Type B pancreatic cell (in vitro differentiated cells): ENCODE results near the gene FRZB. TPM values are rescaled to one million over a fixed set of nuclear protein-coding genes. Genes with fewer than 3 reads are reported as not detected.
A peak's percentile ranks its signal among the peaks of the same experiment; 100 is the strongest.
"Not testable (repeated sequence)": the region's sequence is repeated elsewhere in the genome, so short reads cannot be mapped to it uniquely, and the experiment has no call there.

Source experiments
- DNase-seq: peaks from one replicate; pipeline ENCODE4 v3.0.0; 2021; ENCODE audit warnings: mixed read lengths; ENCODE audit not compliant: unreplicated experiment; ENCODE audit errors: extremely low spot score
- H3K27ac Mint-ChIP-seq: 2 replicates; pipeline ENCODE4 v1.8.0; 2021; ENCODE audit warnings: mild to moderate bottlenecking, mixed read lengths
- H3K27me3 Mint-ChIP-seq: 2 replicates; pipeline ENCODE4 v1.8.0; 2021; ENCODE audit warnings: mixed read lengths
- H3K36me3 Mint-ChIP-seq: 2 replicates; pipeline ENCODE4 v1.8.0; 2021; ENCODE audit warnings: mixed read lengths
- H3K4me1 Mint-ChIP-seq: one replicate; pipeline ENCODE4 v1.8.0; 2021; ENCODE audit warnings: mixed read lengths; ENCODE audit not compliant: unreplicated experiment
- H3K4me3 Mint-ChIP-seq: 2 replicates; pipeline ENCODE4 v1.8.0; 2021; ENCODE audit warnings: mild to moderate bottlenecking, mixed read lengths
- H3K9me3 Mint-ChIP-seq: 2 replicates; pipeline ENCODE4 v1.8.0; 2021; ENCODE audit warnings: mixed read lengths
- total RNA-seq: library from RNA; stranded (reverse); gene quantifications from 2 replicates; pipeline ENCODE4 v1.2.1, GENCODE V29; 2021; ENCODE audit warnings: low replicate concordance
- TF ChIP-seq, protein P1 (sequence below): fragments of 200-600 bp; sonication (generic); conservative IDR thresholded peaks from 2 replicates; pipeline ENCODE4 v1.5.0; 2021; ENCODE audit warnings: antibody characterized with exemption, mild to moderate bottlenecking

FRZB gene
- total RNA-seq, 1 donor from 2014 or later, result 17.1 TPM

DNA sequence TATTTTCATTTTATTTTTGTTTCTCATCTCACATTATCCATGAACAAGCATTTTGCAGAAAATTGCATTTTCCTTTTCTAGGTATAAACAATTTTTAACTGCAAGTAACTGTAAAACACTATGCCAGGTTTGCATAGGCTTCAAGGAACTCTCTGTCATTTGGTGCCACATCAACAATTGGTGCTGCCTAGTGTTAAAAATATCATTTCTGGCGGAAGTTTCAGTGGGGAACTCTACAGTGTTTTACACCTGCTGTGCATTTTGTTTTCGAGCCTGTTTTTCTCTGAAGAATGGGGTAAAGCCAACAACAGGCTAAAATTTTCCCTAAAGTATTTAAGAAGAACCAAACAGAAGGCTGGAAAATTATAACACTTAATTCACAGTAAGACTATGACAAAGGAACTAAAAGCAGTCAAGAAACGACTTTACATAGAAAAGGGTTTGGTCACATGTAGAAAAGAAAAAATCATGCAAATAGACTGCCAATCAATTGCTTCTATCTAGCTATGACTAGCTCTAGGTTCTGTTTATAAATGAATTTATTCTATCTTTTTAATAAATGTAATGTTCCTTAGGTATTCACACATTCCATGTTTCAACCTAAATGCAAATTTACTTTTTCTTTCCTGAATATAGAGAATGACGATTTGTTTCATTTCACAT lies 21.4 kb upstream of the FRZB start:
- no peaks in the 10 kb centered on the region for H3K27me3 Mint-ChIP-seq
- H3K4me3 Mint-ChIP-seq, result no peak overlapping the region
- H3K27ac Mint-ChIP-seq, result no peak overlapping the region
- H3K4me1 Mint-ChIP-seq, result peaks cover 9% of the 10 kb centered on the region
- H3K36me3 Mint-ChIP-seq, result no peaks in the 10 kb centered on the region
- TF ChIP-seq, protein P1, sequence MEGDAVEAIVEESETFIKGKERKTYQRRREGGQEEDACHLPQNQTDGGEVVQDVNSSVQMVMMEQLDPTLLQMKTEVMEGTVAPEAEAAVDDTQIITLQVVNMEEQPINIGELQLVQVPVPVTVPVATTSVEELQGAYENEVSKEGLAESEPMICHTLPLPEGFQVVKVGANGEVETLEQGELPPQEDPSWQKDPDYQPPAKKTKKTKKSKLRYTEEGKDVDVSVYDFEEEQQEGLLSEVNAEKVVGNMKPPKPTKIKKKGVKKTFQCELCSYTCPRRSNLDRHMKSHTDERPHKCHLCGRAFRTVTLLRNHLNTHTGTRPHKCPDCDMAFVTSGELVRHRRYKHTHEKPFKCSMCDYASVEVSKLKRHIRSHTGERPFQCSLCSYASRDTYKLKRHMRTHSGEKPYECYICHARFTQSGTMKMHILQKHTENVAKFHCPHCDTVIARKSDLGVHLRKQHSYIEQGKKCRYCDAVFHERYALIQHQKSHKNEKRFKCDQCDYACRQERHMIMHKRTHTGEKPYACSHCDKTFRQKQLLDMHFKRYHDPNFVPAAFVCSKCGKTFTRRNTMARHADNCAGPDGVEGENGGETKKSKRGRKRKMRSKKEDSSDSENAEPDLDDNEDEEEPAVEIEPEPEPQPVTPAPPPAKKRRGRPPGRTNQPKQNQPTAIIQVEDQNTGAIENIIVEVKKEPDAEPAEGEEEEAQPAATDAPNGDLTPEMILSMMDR, result no peak
- DNase-seq, result no peak
- H3K9me3 Mint-ChIP-seq, result no peaks in the 10 kb centered on the region

DNA sequence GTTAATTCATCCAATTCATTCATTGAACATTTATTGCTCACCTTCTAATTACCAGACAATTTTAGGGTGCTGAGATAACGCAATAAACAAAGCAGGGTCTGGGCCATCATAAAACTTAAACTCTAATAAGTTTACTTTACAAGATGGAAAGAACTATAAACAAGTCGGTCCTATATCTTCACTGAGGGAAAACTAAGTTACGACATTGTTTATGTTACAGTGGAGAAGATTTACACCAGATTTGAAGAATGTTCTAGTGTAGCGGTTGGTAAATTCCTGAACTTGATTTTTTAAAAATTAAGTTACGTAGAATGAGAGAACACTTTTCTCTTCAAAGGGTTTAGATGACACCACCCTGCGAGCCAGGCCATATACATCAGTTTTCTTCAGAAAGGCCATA lies 20.7 kb upstream of the FRZB start:
- H3K27ac Mint-ChIP-seq, result no peak overlapping the region
- TF ChIP-seq, protein P1, result no peak
- no peaks in the 10 kb centered on the region for H3K36me3 Mint-ChIP-seq
- no peaks in the 10 kb centered on the region for H3K9me3 Mint-ChIP-seq
- H3K27me3 Mint-ChIP-seq, result no peaks in the 10 kb centered on the region
- no peak for DNase-seq
- peaks cover 9% of the 10 kb centered on the region for H3K4me1 Mint-ChIP-seq
- no peak overlapping the region for H3K4me3 Mint-ChIP-seq

DNA sequence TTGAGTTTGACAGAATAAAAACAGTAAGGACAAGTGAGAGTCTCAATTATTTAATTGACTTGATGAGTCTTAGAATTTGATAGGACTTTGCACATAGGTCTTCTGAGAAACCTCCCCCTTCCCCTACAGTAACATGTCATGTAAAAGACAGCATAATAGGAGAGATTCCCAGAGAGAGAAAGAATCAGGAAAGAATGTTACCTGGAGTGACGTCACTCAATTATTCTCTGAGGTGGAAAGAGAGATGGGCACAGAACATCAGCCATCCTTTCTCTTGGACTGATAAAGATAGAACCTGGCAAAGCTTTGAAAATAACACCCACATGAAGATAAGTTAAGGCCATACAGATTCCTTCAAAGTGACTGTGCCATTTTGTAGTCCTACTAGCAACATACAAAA lies 19.3 kb upstream of the FRZB start:
- TF ChIP-seq, protein P1, result no peak
- no peak overlapping the region for H3K4me3 Mint-ChIP-seq
- no peaks in the 10 kb centered on the region for H3K9me3 Mint-ChIP-seq
- no peak for DNase-seq
- no peaks in the 10 kb centered on the region for H3K36me3 Mint-ChIP-seq
- H3K4me1 Mint-ChIP-seq, result peaks cover 9% of the 10 kb centered on the region
- no peaks in the 10 kb centered on the region for H3K27me3 Mint-ChIP-seq
- no peak overlapping the region for H3K27ac Mint-ChIP-seq

DNA sequence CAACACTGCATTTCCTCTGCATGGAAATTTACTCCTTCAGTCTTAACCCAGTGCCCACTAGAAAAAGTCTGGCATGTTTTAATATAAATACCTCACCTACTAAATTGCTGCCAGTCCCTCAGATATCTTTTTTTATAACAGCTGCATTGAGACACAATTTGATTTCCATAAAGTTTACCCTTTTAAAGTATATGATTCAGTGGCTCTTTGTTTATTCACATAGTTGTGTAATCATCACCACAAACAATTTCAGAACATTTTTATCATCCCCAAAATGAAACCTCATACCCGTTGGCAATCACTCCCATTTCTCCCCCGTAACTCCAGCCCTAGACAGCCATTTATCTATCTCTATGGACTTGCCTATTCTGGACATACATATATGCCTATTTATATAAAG lies 17.0 kb upstream of the FRZB start:
- peaks cover 8% of the 10 kb centered on the region for H3K9me3 Mint-ChIP-seq
- H3K4me3 Mint-ChIP-seq, result no peak overlapping the region
- no peak for DNase-seq

DNA sequence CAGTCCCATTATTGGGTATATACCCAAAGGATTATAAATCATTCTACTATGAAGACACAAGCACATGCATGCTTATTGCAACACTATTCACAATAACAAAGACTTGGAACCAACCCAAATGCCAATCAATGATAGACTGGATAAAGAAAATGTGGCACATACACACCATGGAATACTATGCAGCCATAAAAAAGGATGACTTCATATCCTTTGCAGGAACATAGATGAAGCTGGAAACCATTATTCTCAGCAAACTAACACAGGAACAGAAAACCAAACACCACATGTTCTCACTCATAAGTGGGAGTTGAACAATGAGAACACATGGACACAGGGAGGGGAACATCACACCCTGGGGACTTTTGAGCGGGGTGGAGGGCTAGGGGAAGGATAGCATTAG lies 13.7 kb upstream of the FRZB start:
- H3K27me3 Mint-ChIP-seq, DNase-seq, H3K36me3 Mint-ChIP-seq, H3K27ac Mint-ChIP-seq, H3K4me3 Mint-ChIP-seq, H3K4me1 Mint-ChIP-seq: not testable (repeated sequence)
- H3K9me3 Mint-ChIP-seq, result peaks cover 17% of the 10 kb centered on the region

More for the DNA sequence above, 17.0 kb upstream of the FRZB start:
- TF ChIP-seq, protein P1, result no peak
- Mint-ChIP-seq H3K27ac (no peak overlapping the region), H3K4me1 (no peaks in the 10 kb centered on the region), H3K36me3 (peaks cover 6% of the 10 kb centered on the region), H3K27me3 (no peaks in the 10 kb centered on the region)

DNA sequence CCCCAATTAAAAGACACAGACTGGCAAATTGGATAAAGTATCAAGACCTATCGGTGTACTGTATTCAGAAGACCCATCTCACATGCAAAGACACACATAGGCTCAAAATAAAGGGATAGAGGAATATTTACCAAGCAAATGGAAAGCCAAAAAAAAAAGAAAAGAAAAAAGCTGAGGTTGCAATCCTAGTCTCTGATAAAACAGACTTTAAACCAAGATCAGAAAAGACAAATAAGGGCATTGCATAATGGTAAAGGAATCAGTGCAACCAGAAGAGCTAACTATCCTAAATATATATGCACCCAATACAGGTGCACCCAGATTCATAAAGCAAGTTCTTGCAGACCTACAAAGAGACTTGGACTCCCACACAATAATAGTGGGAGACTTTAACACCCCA lies 10.2 kb upstream of the FRZB start:
- not testable (repeated sequence) for H3K4me1 Mint-ChIP-seq, DNase-seq, H3K27ac Mint-ChIP-seq, H3K4me3 Mint-ChIP-seq, H3K36me3 Mint-ChIP-seq, H3K27me3 Mint-ChIP-seq
- H3K9me3 Mint-ChIP-seq, result peaks cover 17% of the 10 kb centered on the region

DNA sequence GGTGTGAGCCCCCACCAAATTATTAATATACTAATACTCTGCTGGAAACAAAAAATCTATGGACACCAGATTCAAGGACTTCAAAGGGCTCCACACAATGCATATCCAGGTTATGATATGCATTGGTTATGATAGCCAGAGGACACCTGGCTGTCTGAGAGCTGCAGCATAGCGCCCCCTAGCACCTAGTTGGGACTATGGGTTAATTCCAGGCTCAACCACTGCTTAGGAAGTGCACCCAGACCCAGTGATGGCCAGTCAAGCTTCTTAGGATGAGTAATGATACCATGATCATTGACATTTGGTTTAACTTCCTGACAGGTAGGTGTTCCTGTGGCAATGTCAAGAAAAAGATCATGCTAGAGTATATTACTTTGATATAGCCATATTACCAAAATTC lies 3.8 kb upstream of the FRZB start:
- Mint-ChIP-seq H3K4me3 (no peak overlapping the region), H3K27me3 (peaks cover 32% of the 10 kb centered on the region), H3K4me1 (peaks cover 18% of the 10 kb centered on the region), H3K9me3 (no peaks in the 10 kb centered on the region), H3K27ac (no peak overlapping the region), H3K36me3 (no peaks in the 10 kb centered on the region)
- no peak for DNase-seq
- TF ChIP-seq, protein P1, result peak; percentile 51
